HAP-1 (cell line): Measurements from ENCODE around the gene NFASC.

Experiments
- DNase-seq, 2 experiments: peaks; one replicate each; pipeline ENCODE4 v3.0.0-alpha.2; 2016 to 2020; ENCODE audit warnings: low spot score in 2 of 2
- H3K27me3 ChIP-seq: fragments of 250-450 bp; sonication (Bioruptor Pico); 2 replicates; pipeline ENCODE4 v1.5.1; 2020; ENCODE audit warnings: low read depth, mild to moderate bottlenecking, moderate library complexity
- H3K36me3 ChIP-seq: fragments of 250-450 bp; sonication (Bioruptor Pico); replicated peaks from 2 replicates; pipeline ENCODE4 v1.5.1; 2020; ENCODE audit warnings: mild to moderate bottlenecking
- H3K4me1 ChIP-seq: fragments of 250-450 bp; sonication (Bioruptor Pico); 2 replicates; pipeline ENCODE4 v1.5.1; 2020; ENCODE audit warnings: mild to moderate bottlenecking
- H3K4me3 ChIP-seq: fragments of 250-450 bp; sonication (Bioruptor Pico); 2 replicates; pipeline ENCODE4 v1.5.1; 2020; ENCODE audit warnings: mild to moderate bottlenecking, moderate library complexity
- H3K9me3 ChIP-seq: fragments of 250-450 bp; sonication (Bioruptor Pico); 2 replicates; pipeline ENCODE4 v1.5.1; 2020; ENCODE audit warnings: mild to moderate bottlenecking, moderate library complexity
- in situ Hi-C: fragments of 300-500 bp; cut with MboI; formaldehyde crosslinking; loops from 3 replicates; pipeline ENCODE4 v1.14.3; 2020; ENCODE audit warnings: low sequenced_read_pairs, inconsistent platforms, mixed read lengths

Gene NFASC

DNA sequence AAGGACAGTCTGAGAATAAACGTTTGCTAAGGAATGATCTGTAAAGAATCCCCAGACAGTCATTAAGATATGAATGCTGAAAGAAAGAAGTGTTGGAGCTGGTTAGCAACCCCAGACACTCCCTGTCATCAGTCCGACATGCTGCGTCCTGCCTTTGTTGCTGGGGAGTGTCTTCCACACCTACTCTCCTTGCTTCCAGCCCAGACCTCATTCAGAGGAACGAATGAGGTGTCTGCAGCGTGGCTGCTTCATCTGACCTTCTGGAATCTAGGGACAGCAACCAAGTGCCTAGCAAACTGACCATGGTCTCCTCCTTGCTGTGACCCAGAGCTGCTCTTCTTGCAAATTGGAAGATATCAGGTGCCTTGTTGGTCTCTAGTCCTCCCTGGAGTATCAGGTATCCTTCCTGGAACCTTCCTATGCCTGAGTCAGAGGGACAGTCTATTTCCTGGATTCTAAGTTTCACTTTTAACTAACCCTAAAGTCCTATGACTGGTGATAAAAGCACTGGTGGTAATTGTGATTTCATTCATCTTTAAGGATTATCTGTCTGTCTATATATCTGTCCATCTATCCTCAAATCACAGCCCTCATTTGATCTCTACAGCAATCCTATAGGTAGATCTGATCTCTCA, 45.3 kb downstream of the NFASC start:
- no peak for DNase-seq
- peaks cover 3% of the 10 kb centered on the region; the same call in 1 of the 2 replicates for H3K9me3 ChIP-seq
- no peak overlapping the region for H3K4me3 ChIP-seq
- H3K4me1 ChIP-seq: no peaks in the 10 kb centered on the region
- H3K27me3 ChIP-seq: peaks cover 3% of the 10 kb centered on the region; the same call in 1 of the 2 replicates
- no peaks in the 10 kb centered on the region for H3K36me3 ChIP-seq
- in situ Hi-C loops: no loop called here

DNA sequence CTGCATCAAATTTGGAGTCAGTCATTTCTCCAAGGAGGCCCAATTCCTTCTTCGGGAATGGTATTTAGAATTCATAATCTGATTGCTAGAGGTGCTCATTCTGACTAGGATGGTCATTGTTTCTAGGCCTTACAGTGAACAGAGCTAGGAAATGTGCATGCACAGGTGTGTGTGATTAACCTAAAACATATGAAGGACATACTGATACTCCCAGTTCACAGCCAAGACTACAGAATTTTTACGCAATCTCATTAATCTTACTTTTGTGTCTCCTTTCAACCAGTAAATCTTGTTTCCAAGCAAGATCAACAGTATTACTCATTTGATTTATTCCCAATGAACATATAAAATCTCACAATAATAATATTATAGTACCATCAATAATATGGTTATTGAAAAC, 47.1 kb downstream of the NFASC start:
- no peak for DNase-seq

DNA sequence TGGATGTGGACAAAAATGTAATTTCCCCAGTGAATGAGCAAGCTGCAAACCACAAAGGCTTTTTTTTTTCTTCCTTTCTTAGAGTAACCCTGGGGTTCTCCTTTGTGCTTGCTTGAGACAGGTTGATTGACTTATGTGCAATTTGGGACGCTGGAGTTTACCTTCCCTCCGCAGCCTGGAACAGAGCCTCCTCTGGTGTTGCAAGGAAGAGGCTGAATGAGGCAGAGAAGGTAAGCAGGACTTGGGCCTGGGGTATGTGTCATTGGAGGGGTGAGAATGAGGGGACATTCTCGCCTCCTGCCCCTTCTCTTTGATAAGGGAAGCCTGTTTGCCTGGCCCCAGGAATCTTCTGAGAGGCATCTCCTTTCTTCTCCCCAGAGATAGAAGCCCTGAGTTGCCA, 49.8 kb downstream of the NFASC start:
- in situ Hi-C loops: no loop called here
- Histone ChIP-seq H3K27me3 (0 out of 2 replicates have a peak, but pooled peaks cover 2% of the 10 kb centered on the region), H3K4me3 (no peak overlapping the region), H3K36me3 (no peaks in the 10 kb centered on the region), H3K9me3 (no peaks in the 10 kb centered on the region), H3K4me1 (no peaks in the 10 kb centered on the region)
- peak in 1 of 2 experiments; percentile 8 for DNase-seq

More for the DNA sequence above, 47.1 kb downstream of the NFASC start:
- Histone ChIP-seq H3K27me3 (no peaks in the 10 kb centered on the region), H3K4me1 (no peaks in the 10 kb centered on the region), H3K4me3 (no peak overlapping the region), H3K9me3 (peaks cover 3% of the 10 kb centered on the region; the same call in 1 of the 2 replicates), H3K36me3 (no peaks in the 10 kb centered on the region)
- in situ Hi-C loops: no loop called here

DNA sequence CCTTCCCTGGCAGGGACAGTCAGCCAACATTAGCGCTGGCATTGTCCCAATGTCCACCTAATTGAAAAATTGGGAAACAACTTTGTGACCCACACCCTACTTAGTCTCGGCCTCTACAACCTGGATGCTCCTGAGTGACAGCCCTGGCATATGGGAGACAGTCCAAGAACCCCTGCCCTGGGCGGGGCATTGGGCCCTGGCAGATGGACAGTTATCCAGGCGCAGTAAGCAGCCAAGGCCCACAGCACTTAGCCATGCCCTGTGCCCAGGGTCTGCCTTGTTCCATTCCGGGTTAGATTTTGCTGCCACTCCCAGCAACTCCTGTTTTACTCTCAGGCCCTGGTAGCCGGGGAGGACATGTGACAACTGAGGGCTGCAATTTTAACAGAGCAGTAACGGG, 50.3 kb downstream of the NFASC start:
- H3K4me1 ChIP-seq: no peaks in the 10 kb centered on the region
- 0 out of 2 replicates have a peak, but pooled peaks cover 2% of the 10 kb centered on the region for H3K27me3 ChIP-seq
- no peak overlapping the region for H3K4me3 ChIP-seq
- H3K36me3 ChIP-seq: no peaks in the 10 kb centered on the region
- no peak for DNase-seq
- in situ Hi-C loops: no loop called here
- H3K9me3 ChIP-seq: no peaks in the 10 kb centered on the region

DNA sequence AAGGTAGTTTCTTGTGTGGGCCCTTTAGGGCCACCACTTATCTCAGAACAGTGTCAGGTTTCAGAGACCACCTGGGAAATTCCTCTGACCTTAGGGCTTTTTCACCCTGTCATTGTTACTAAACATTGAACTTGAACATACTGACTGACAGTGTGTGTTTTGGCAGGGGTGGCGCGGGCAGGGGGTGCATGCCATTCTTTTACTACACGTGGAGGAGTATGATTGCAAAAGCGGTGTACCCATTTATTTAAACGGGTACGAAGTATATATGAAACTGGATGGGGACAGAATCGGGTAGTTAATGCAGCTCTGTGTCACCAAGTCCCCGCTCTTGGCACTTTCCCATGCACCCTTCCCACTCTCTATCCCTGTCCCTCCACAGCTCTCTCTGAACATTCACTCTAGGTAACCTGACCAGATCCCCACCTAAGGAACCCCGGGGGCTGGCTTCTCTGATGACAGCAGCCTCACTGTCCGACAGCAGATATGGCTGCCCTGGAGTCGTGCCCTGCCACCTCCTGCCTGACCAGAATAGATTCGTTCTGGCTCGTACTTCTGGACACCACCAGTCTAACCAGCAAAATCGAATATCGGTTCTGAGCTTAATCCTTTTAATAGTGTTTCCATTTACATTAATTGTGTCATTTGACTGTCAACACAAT, 51.3 kb downstream of the NFASC start:
- in situ Hi-C loops: no loop called here
- H3K27me3 ChIP-seq: 0 out of 2 replicates have a peak, but pooled peaks cover 2% of the 10 kb centered on the region
- no peaks in the 10 kb centered on the region for H3K36me3 ChIP-seq
- no peaks in the 10 kb centered on the region for H3K4me1 ChIP-seq
- DNase-seq: no peak
- H3K9me3 ChIP-seq: no peaks in the 10 kb centered on the region
- no peak overlapping the region for H3K4me3 ChIP-seq

DNA sequence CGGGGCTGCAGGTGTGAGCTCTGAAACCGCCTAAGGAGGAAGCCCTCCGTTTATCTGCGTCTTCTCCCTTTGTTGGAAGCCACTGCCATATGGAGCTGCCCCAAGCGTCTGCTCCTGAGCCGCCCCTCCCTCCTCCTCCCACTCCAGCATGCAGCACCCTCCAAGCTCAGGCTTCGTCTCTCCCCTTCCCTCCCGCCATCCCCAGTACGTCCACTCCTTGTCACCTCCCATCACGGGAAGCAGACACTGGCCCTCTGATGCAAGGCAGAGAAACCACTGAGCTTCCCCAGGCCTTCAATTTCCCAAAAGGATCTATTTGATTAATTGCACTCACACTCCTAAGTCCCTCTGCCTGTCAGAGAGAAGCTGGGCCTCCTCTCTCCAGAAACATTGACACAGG, 52.5 kb downstream of the NFASC start:
- no peak overlapping the region for H3K4me3 ChIP-seq
- in situ Hi-C loops: no loop called here

DNA sequence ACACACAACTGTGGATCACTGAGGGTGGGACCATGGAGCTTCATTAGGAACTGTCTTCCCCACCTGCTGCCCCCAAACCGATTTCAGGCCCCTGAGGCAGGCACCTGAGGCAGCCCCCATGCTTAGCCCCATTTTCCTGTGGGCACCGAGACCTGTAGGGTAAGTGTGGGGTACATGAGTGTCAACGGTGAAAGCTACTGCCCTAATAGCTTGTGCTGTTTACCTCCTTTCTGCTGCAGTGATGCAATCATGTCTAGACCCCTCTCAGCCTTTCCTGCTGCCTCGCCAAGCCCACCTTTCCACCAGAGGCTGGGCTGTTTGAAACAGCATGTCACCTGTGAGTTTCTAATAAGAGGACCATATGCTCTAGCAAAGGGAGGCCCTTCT, 53.0 kb downstream of the NFASC start:
- H3K27me3 ChIP-seq: 0 out of 2 replicates have a peak, but pooled peaks cover 2% of the 10 kb centered on the region
- no peaks in the 10 kb centered on the region for H3K36me3 ChIP-seq
- H3K4me1 ChIP-seq: no peaks in the 10 kb centered on the region
- DNase-seq: no peak
- H3K4me3 ChIP-seq: no peak overlapping the region
- H3K9me3 ChIP-seq: no peaks in the 10 kb centered on the region
- in situ Hi-C loops: no loop called here

More for the DNA sequence above, 52.5 kb downstream of the NFASC start:
- no peak for DNase-seq
- Histone ChIP-seq H3K4me1 (no peaks in the 10 kb centered on the region), H3K27me3 (0 out of 2 replicates have a peak, but pooled peaks cover 2% of the 10 kb centered on the region), H3K36me3 (no peaks in the 10 kb centered on the region), H3K9me3 (no peaks in the 10 kb centered on the region)

DNA sequence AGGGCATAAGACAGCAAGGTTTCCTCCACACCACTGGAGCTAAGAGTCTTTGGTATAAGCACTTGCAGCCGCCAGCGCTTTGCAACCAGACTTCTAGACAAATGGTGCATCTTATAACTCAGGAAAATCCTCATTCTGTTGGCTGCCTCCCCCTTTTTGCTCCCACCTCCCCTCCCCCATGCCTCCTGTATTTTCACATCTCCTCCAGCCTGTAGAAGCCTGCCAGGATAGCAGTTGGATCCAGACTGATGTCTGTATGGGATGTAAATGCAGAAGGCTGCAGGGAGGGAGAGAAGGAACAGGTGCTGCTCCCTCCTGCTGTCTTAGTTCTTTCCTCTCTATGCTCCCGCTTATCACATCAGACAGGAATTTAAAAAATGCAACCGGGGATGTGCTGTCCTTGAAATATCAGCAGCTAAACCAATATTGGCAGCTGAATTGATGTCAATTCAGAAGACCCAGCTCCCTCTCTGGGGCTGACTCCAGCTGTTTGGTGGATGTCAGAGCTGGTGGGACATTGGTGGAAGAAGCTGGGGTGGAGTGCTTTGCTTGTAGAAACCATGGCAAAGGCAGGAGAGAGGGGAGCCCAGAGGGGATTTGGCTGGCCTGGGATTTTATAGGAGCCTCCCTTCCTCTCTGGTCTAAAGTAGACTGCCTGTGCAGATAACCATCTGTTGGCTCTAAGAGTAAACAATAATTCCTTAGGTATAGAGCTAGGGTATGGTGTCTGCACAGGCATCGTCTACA, 53.5 kb downstream of the NFASC start:
- Histone ChIP-seq H3K27me3 (0 out of 2 replicates have a peak, but pooled peaks cover 2% of the 10 kb centered on the region), H3K4me3 (no peak overlapping the region), H3K36me3 (no peaks in the 10 kb centered on the region), H3K4me1 (no peaks in the 10 kb centered on the region), H3K9me3 (no peaks in the 10 kb centered on the region)
- no peak for DNase-seq
- in situ Hi-C loops: no loop called here

DNA sequence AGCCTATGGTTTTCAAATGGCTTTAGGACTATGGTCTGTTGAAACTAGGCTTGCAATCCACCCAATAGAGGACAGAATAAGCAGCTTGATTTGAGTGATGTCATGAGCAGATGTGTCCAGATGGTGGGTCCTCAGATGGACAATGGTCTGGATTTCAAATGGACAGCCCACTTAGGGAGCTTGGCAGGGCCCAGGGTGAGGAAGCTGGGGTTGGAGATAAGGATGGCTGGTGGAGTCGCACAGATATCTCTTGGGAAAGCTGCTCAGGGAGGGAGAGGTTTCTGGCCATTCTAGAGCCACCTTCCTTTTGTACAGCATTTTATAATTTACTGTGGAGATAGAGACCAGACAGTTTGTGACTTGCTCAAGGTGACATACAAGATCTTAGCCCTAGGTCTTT, 55.0 kb downstream of the NFASC start:
- Histone ChIP-seq H3K9me3 (no peaks in the 10 kb centered on the region), H3K27me3 (0 out of 2 replicates have a peak, but pooled peaks cover 2% of the 10 kb centered on the region), H3K4me3 (no peak overlapping the region), H3K4me1 (no peaks in the 10 kb centered on the region), H3K36me3 (no peaks in the 10 kb centered on the region)
- DNase-seq: no peak
- in situ Hi-C loops: no loop called here

DNA sequence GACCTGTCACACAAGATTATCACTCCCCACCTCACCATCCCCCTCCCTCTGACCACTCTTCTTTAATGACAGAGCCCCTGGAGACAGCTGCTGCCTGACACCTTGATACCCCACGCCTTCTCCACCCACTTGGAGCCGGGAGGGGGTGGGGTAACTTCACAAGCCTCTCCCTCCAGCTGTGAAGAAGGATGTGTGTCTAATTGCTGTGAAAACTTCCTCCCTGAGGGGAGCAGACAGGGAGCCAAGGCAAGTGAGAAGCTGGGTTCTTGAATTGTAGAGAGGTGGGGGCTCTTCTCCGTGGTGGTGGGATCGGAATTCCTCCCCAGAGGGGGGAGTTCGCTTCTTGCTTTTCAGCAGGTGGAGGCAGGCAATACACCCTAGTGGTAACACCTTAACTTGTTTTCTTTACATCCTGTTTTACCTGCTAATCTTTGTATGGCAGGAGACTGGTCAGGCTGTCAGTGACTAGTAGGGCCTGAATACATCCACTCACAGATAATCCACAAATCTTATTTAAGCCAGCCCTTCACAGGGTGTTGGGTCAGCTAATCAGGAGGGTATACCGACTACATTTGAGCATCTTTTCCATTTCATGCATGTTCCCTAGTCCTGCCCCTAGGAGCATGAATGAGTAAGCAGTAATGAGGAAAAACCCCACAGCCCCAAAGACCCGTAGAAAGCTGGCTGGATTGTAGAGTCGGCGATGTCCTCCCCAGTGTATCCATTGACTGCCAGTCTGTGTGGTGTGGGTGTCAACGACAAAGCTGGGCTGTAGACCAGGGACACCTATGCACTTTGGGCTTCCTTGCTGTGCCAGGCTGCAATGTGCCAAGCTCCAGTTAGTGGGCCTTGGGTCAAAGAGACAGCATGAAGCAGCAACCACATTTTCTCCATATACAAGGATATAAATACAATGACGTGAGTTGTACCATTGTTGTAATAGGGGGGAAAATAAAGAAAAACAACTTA, 57.3 kb downstream of the NFASC start:
- in situ Hi-C loops: no loop called here
- H3K27me3 ChIP-seq: 0 out of 2 replicates have a peak, but pooled peaks cover 2% of the 10 kb centered on the region
- H3K36me3 ChIP-seq: no peaks in the 10 kb centered on the region
- H3K4me3 ChIP-seq: no peak overlapping the region
- DNase-seq: no peak
- no peaks in the 10 kb centered on the region for H3K9me3 ChIP-seq
- 0 out of 2 replicates have a peak, but pooled peaks cover 5% of the 10 kb centered on the region for H3K4me1 ChIP-seq

DNA sequence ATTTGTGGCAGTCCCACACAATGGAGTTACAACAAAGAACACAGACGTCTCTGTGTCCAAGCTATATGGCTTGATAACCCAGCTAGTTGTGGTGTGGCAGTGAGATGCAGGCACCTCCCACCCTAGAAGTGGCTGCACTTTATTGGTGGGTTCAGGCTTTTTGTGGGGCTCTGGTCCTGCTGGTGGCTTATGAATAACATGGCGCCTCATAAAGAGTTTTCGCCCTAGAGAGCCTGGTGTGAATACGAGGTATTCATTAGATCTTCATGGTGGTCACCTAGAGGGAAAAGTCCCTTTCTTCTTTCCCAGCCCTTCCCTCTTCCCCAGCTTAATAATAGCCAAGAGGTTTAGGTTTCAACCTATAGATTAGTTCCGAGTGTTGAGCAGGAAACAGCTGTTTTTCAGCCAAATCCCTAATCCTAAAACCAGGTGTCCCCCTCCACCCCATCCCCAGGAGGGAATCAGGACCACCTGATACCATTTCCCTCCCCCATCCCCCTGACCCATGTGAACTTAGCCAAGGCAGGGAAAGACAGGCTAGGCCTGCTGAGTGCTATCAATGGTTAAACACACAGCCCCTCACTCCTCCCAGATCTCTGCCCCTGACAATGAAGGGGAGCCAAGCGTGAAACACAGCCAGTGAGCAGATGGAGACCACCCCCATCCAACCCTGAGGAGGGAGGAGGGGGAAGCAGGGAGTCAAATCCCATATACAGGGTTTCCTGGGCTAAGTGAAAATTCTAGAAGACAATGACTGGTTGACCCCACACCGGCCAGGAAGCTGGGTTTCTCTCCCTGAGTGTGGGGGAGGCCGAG, 58.2 kb downstream of the NFASC start:
- Histone ChIP-seq H3K4me1 (0 out of 2 replicates have a peak, but pooled peaks cover 5% of the 10 kb centered on the region), H3K9me3 (no peaks in the 10 kb centered on the region), H3K27me3 (no peaks in the 10 kb centered on the region), H3K4me3 (no peak overlapping the region), H3K36me3 (no peaks in the 10 kb centered on the region)
- in situ Hi-C loops: no loop called here
- DNase-seq: no peak

DNA sequence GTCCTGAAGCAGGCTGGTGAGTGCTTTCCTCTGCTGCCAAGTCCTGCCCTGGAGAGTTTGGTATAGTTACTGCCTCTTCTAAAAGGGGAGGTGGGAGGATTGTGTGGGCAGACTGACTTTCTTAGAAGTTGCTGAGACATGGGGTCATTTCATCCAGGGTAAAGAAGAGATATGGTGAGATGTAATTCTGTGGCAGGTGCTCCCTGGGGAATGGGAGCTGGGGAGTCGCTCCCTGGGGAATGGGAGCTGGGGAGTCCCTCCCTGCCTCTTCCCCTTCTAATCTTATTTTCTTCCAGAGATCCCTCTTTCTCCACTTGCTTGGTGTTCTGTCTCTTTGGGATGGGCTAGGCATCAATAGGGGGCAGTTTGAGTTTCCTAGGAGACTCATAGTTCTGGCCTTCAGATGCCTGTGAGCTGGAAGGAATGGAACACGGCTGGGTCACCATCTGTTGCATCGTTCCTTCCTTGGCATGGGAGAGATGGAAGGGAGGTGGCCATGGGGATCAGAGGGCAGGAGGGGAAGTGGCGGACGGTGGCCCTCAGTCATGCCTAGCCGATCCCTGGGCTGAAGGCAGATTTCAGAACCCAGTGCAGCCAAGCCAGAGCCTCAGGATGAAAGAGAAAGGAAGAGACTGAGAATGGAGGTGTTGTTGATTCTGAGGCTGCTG, 59.0 kb downstream of the NFASC start:
- Histone ChIP-seq H3K4me1 (0 out of 2 replicates have a peak, but pooled peaks cover 5% of the 10 kb centered on the region), H3K36me3 (no peaks in the 10 kb centered on the region), H3K4me3 (no peak overlapping the region), H3K27me3 (no peaks in the 10 kb centered on the region), H3K9me3 (no peaks in the 10 kb centered on the region)
- in situ Hi-C loops: no loop called here
- DNase-seq: no peak
